GM15510 (cell line): ENCODE data around the gene ZNF366.

Source experiments
- POLR2A ChIP-seq: IDR thresholded peaks from 3 replicates; pipeline ENCODE4 v1.6.1; 2011; ENCODE audit warnings: borderline replicate concordance; ENCODE audit not compliant: insufficient read length; ENCODE audit errors: extremely low read depth

The ZNF366 gene

DNA sequence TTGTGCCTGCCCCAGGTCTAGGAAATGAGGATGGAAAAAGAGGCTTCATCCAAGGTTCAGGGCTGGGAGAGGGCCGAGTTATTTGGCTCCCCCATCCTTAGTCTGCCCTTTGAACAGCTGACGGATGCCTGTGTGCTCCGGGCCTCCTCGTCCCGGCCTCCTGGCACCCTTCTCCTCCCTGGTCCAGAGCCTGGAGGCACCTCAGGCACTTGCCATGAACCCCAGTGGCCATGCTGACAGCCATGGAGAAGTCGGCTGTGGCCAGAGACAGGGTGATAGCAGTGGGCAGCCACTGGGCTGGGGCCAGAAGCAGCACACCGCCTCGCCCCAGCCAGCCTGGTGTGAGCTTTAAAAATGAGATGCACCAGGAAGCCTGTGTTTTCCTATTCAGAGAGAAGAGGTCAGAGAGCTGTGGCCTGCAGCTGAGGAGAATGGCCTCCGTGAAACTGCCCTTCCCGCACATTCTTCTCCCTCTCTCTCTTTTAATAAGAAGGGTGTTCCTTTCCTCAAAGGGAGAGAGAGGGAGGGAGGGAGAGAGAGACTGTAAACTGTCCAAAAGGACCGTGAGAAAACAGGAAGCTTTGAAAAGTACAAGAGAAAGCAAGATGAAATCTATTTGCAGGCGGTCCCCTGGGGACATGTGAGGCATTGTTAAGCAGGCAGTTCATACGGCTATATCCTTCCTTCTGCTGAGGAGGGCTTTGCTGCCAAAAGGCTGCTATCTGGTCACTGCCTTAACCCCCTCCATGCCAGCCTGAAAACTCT is 55.3 kb downstream of the ZNF366 start:
- no peak for TF ChIP-seq POLR2A

DNA sequence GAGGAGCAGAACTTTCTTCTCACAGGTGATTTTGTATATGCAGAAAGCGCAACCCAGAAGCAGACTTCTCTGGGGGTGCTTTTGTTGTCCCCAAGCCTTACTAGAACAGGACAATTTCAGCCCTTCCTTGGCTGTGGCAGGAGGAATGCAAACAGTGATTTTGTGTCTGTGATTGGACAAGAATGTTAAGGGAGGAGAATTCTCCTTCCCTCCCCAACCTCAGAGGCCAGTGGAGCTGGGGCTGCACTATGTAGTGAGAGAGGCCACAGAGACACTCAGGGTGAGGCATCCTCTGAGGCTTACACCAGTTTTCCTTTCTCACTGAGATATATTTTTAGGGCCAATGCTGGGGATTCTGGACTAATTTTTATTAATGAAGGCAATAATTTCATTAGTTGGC is 58.8 kb downstream of the ZNF366 start:
- no peak for TF ChIP-seq POLR2A

DNA sequence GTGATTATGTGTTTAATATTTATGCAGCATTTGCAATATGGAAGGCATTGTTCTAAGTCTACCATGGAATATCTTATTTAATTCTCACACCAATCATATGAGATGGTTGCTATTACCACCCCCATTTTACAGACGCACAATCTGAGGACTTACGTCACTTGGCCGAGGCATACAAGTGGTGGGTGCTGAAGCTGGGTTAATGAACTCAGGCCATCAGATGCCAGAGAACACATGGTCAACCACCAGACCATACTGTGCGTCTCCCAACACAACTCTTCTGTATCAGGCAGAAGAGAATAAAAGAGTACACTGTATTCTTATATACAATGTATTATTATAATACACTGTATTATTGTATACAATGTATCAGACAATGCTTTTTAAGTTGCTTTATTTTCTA is 59.5 kb downstream of the ZNF366 start:
- no peak for TF ChIP-seq POLR2A

DNA sequence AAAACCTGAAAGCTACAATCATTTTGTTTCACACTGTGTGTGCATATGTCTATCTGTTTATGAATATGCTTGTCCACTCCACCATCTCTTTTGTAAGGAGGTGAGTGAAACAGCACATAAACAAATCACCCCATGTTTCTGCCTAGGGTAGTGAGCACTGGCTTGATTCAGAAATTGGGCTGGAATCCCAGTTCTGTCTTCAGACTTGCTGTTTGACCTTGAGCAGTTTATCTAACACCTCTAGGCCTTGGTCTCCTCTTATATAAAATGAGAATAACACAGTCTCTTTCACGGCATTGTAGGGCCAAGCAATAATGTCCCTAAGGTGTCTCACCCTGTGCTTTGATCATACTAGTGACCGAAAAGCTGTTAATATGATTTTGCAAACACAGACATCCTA is 61.2 kb downstream of the ZNF366 start:
- TF ChIP-seq POLR2A: no peak

DNA sequence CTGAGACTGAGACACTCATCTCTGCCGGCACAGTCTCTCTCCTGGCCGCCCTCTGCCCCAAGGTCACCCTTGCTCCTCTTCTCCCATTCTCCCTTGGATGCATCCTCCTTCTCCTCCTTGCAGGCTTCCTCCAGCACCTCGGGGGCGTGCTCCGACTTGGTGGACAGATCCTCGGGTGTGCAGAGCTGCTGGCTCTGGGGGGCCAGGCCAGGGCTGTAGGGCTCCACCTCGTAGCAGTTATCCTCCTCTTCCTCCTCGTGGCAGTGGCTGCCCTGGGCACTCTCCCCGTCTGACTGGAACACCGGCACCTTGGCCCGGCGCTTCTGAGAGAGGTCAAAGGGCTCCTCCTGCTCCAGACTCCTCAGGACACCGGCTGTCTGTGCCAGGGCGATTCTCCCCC is 63.3 kb downstream of the ZNF366 start:
- TF ChIP-seq POLR2A: no peak

DNA sequence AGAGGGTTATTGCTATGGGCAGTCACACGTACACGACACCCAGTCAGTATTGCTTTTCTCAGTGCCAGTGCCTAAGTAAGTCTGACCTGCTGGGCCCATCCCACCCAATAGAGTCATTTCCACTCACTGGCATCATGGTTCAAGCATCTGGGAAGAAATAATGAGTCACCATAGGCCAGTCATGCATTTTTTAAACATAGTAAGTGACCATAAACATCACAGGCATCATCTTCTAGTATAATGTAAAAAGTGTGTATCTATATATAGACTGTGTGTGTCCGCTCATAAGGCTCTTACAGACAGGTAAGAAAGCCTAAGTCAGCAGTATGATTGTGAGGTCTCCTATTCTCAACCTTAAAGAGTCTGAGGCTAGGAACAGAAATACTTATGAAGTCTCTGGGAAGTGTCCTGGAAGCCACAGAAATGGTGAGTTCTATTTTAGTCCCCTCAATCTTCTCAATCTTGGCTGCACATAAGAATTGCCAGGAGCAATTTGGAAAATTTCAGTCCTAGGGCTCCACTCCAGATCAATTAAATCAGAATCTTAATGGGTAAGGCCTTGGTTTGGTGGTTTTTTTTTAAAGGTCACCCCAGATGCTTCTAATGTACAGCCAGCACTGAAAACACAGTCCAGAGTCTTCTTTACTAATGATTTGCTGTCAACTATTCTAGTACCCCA is 65.2 kb downstream of the ZNF366 start:
- no peak for TF ChIP-seq POLR2A

DNA sequence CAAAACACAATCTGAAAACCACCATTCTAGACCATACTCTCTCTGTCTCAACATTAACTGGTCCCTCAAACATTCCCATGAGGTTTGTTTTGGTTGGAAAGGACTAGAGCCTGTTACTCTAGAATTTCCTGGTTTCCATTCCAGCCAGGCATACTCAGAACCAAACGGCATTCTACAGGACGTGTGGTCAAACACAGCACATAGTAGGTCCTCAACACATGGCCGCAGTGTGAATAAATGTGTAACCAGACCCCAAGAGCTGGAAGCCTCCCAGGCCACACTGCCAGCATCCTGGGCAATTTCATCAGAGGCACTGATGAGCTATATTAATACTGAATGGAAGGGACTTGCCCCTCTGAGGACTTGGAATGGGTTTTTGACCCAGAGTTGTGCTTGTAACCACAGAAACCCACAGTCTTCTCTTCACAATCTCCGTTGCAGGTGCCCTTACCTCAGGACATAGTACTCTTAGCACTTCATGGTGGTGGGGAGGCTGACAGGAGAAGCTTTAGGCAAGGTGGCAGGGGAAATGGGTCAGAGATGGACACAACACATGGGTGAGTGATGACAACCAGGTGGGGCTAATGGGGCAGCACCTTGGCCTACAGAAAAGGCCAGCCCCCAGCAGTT is 66.0 kb downstream of the ZNF366 start:
- TF ChIP-seq POLR2A: no peak

DNA sequence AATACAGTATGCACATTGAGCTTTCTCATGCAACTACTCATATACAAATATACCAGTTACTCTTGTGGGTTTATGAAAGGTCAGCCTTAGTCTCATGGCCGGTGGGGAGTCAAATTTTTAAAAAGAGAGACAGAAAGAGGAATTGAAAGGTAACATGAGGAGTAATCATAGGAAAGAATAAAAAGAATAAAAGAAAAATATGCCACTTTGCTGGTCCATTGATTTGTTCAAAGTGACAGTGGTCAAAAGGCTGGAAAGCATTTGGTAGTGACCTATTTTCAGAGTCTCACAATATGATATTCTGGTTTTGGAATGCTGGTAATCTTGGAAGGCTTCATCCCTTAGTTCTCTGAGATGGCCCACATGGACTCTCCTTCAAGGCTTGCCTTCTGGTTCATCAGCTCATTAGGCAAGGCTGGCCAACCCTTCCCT is 67.0 kb downstream of the ZNF366 start:
- no peak for TF ChIP-seq POLR2A

DNA sequence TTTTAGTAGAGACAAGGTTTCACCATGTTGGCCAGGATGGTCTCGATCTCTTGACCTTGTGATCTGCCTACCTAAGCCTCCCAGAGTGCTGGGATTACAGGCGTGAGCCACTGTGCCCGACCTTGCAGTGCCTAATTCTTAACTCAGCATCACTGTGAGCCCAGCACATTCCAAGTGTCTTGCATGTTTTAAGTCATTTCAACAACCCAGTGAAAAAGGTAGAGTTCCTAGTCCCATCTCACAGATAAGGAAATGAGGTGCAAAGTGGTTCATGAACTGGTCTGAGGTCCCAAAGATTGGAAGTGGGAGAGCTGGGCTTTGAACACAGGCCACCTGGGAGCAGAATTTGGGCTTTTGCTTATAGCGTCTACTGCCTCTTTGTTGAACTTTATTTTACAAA is 68.0 kb downstream of the ZNF366 start:
- TF ChIP-seq POLR2A: no peak

DNA sequence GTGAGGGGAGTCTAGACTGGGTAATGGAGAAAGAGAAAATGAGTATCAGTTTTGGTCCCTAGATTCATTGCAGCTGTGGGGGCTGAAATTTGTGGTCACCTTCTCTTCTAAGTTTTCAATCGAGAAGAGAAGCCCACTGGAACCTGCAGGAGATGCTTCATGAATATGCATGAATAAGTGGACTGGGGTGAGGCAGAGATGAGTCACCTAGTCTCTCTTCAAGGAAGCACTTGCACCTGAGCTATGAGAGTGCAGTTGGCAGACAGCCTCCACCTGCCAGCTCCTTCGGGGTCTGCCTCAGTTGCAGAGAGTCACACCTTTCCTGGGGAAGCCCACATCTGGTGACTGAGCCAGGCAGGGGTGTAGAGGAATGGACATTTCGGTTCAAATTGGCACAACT is 69.1 kb downstream of the ZNF366 start:
- no peak for TF ChIP-seq POLR2A

DNA sequence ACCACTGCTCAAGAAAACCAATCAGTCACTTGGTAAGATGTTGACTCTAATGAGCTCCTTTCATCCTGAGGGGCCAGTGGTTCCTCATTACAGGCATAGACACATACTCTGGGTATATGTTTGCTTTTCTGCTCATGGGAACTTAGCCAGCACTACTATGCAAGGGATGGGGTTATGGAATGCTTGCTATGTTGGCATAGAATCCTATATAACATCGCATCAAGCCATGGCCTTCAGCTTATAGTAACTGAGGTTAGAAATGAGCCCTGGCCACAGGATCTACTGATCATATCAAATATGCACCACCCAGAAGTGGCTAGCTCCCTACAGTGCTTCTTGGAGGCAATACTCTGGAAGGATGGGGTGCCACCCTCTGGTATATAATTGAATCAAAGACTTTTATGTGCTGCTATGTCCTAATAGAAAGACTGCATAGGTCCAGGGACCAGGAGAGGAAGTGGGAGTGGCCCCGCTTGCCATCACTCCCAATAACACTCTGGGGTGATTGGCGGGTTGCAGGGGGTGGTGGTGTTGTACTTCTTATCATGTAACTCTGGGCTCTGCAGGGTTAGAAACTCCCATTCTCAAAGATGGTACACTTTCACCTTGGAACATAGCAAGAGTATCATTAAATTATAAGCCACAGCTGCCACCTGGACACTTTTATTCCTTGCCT is 70.3 kb downstream of the ZNF366 start:
- TF ChIP-seq POLR2A: no peak

DNA sequence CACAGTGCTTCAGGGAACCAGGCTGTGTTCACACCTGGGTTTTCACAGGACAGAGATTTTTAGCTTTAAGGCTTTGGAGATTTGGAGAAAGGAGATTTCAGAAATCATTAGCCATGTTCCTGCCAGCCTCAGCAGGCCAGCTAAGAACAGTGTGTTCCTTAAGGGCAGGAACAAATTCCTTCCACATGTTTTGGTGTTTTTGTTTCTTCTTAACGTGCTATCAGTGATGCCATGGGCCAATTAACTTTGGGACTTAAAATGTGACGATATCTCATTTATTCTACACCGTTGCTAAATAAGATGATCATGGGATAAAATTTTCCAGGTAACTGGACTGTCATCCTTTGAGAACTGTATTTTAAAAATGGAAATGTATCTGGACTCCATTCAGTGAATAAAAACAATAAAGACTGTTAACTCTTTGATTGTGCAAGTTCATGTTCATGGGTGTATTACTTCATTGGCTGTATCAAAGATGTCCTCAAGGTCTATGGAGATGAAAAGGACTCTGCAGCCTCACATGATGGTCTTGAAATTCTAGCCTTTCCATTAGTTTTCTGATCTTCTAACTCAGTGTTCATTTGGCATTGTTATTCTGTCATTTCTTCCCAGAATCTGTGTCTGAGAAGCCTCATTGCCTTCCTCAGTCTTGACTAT is 72.3 kb downstream of the ZNF366 start:
- no peak for TF ChIP-seq POLR2A

DNA sequence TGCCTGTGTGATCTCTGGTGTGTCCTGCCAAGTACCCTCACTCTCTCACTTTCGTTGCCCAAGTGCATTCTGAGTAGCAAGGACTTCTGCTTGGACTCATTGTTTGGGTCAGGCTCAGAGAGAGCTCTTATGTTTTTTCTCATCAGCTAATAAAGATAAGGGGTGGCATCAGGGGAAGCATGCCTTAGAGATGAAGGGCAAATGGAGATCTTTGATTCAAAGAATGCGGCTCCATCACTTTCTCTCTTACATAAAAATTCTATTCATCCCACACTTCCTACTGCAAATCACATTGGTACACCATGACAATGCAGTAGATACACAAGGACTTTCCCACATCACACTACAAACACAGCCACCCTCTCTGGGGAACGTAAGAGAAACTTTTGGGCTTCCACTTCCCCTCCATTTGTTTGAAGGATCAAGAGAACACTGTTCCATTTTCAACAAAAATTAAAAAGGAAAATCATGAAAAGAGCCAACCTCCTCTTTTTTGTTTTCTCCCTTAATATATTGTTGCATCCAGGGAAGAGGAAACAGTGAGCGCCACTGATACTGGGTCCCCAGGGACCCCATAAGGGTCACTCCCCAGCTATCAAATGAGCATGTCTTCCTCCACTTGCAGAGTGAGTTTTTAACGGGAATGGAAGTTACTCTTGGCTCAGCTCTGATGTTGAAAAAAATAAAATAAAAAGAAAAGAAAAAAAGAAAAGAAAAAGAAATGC is 73.0 kb downstream of the ZNF366 start:
- no peak for TF ChIP-seq POLR2A

DNA sequence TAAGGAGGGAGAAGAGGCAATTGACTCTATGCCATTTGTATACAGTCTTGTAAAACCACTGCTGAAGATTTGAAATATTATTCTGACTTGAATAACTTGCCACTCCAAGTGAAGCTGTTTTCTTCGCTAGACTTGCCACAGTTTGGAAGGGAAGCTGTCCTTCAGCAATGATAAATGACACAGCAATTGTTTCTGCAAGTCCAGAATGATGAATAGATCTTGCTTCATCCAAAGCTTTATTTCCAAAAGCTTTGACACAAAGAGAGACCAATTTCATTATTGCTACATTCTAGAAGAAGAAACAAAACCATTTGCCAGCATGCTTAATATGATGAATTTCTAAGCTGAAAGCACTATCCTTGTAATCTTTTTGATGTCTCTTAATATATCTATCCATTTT is 73.7 kb downstream of the ZNF366 start:
- no peak for TF ChIP-seq POLR2A
